Upper lobe of left lung (tissue), 4 donors: ENCODE measurements around the gene KLHL34.

Experiments
- EP300 ChIP-seq, 4 donors: sonication (generic); formaldehyde crosslinking; IDR thresholded peaks; one replicate each; pipeline ENCODE4 v1.5.1; 2017; ENCODE audit warnings: antibody characterized with exemption in 4 of 4, control low read depth in 2 of 4
- POLR2A ChIP-seq, 4 donors: fragments of 450-650 bp; IDR thresholded peaks; one replicate each; pipeline ENCODE4 v1.5.1; 2016 to 2017; ENCODE audit warnings: antibody characterized with exemption in 4 of 4, mild to moderate bottlenecking in 2 of 4
- POLR2AphosphoS5 ChIP-seq, 2 donors: sonication (generic); formaldehyde crosslinking; IDR thresholded peaks; one replicate each; pipeline ENCODE4 v1.5.1; 2017; ENCODE audit warnings: antibody characterized with exemption in 2 of 2
- TF ChIP-seq, protein P1 (sequence below), 6 experiments: fragments of 450-650 bp in 4 of 6; fragments of 200-600 bp in 2 of 6; sonication (generic) in 2 of 6; IDR thresholded peaks; one replicate each; pipeline ENCODE4 v1.5.1; 2016 to 2019; ENCODE audit warnings: antibody characterized with exemption in 6 of 6

DNA sequence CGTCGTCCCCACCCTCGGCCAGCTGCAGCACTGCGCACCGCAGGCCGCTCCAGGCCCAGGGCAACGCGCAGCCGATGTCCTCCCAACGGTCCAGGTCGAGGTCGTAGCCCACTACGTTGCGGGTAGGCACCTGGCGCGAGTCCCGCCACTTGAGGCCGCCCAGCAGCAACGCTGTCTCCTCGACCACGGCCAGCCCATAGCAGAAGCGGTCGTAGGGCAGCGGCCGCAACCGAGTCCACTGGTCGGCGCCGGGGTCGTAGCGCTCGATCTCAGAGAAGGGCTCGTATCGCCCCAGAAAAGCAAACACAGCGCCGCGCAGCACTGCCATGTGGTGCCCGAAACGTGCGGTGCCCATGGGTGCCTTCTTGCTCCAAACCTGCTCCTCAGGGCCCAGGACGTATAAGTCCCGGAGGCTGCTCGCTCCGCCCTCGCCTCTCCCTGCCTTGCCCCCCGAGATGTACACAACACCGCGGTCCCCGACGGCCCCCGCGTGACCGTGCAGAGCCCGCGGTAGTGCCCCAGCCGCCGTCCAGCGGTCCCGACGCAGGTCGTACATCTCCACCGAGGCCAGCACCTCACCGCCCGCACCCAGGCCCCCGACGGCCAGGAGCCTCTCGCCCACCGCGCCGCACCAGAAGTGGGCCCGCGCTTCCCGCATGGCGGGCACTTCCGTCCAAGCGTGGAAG is 2.1 kb downstream of the KLHL34 start:
- TF ChIP-seq, protein P1, sequence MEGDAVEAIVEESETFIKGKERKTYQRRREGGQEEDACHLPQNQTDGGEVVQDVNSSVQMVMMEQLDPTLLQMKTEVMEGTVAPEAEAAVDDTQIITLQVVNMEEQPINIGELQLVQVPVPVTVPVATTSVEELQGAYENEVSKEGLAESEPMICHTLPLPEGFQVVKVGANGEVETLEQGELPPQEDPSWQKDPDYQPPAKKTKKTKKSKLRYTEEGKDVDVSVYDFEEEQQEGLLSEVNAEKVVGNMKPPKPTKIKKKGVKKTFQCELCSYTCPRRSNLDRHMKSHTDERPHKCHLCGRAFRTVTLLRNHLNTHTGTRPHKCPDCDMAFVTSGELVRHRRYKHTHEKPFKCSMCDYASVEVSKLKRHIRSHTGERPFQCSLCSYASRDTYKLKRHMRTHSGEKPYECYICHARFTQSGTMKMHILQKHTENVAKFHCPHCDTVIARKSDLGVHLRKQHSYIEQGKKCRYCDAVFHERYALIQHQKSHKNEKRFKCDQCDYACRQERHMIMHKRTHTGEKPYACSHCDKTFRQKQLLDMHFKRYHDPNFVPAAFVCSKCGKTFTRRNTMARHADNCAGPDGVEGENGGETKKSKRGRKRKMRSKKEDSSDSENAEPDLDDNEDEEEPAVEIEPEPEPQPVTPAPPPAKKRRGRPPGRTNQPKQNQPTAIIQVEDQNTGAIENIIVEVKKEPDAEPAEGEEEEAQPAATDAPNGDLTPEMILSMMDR (IDR thresholded peaks at IDR 0.05): no peak
- TF ChIP-seq POLR2A (IDR thresholded peaks at IDR 0.05) (no peak), POLR2AphosphoS5 (IDR thresholded peaks at IDR 0.05) (no peak), EP300 (IDR thresholded peaks at IDR 0.05) (no peak)
